ENCODE results near the gene CDC20B. TPM values are rescaled to one million over a fixed set of nuclear protein-coding genes. Genes with fewer than 3 reads are reported as not detected.

The CDC20B gene
- total and polyA plus RNA-seq, 2 of the 8 experiments (the other 6 are each of a cell fraction or from before 2014, with no cell fraction given), result 0.06 TPM; not detected in 1

DNA sequence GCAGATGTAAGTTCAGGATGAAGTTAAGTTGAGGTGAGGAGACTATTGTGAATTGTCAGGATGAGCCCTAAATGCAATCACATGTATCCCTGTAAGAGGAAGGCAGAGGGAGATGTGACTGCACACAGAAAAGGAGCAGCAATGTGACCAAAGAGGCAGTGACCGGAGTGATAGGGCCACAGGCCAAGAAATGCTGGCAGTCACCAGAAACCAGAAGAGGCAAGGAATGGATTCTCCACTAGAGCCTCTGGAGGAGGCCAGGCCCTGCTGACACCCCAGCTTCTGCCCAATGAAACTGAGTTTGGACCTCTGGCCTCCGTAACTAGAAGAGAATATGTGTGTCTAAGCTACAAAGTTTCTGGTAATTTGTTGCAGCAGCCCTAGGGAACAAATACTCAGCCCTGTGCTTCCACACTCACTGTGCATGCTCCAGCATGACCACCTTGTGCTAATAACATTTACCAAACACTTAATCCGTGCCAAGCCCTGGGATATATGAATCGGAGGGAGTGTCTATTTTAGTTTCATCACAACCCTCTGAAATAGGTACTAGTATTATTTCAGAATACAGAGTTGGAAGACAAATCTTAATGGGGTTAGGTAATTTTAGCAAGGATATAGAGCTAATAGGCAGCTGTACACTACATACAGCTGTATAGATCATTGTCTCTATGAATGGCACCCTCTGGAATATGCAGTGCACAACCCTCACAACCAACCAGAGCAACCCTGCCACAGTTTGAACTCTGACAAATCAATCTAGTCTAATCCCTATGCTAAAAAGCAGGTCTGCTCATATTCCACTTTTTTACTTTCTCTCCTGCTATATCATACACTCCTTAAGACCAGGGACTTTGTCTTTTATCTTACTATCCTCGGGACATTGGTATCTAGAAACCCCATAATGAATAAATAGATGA is 20.8 kb downstream of the CDC20B start:
- no peak for FAIRE-seq
- no peaks in the 10 kb centered on the region for H3K9me3 ChIP-seq (ENCODE audit: insufficient read depth in 2 of 2, low read depth in 1 of 2, low read length in 1 of 2)
- ChIA-PET POLR2A (ENCODE audit: partially characterized antibody) (no interaction called here), CTCF (ENCODE audit: partially characterized antibody) (interaction anchor here (1.0 to 2.6 kb wide), 7 partner anchors 7 to 272 kb away, joined by 3 to 12 read pairs (median 4); partner anchors contain the start of gene GPX8)
- H3K36me3 ChIP-seq (ENCODE audit: control insufficient read depth in 2 of 4, insufficient read depth in 4 of 4, low read length in 3 of 4), result no peaks in the 10 kb centered on the region
- H3K27me3 ChIP-seq (replicated peaks in 1 of 4; ENCODE audit: control insufficient read depth in 3 of 4, extremely low read depth in 1 of 4, insufficient read depth in 3 of 4, low read length in 3 of 4), result no peaks in the 10 kb centered on the region
- no peak overlapping the region for H2BK20ac ChIP-seq (ENCODE audit: low read length)
- no peak overlapping the region for H3K14ac ChIP-seq (ENCODE audit: insufficient read length)
- H2AFZ ChIP-seq (ENCODE audit: low read length), result no peak overlapping the region
- no peak overlapping the region for H3K56ac ChIP-seq (replicated peaks; ENCODE audit: insufficient read length, low read depth, low read length)
- H3K23me2 ChIP-seq (ENCODE audit: low read depth, low read length), result no peaks in the 10 kb centered on the region
- WGBS, 2 experiments (ENCODE audit: extremely low coverage in 1 of 2, insufficient coverage in 1 of 2, insufficient read length in 1 of 2, insufficient replicate concordance in 2 of 2, low coverage in 1 of 2, low lambda C conversion rate in 2 of 2, missing lambda C conversion rate in 1 of 2), result 74% methylated on average over 5 of the region's 5 CpGs; no CpG with 5 or more reads in 1 of the 2 experiments
- H3K27ac ChIP-seq (ENCODE audit: low read depth, low read length), result no peak overlapping the region
- no peak overlapping the region for H3K4me3 ChIP-seq (ENCODE audit: extremely low read depth in 1 of 4, insufficient read depth in 2 of 4, low read depth in 3 of 4, low read length in 4 of 4)
- no peak overlapping the region for H3K23ac ChIP-seq (ENCODE audit: insufficient read length)
- no peak overlapping the region for H4K5ac ChIP-seq (ENCODE audit: insufficient read length, low read depth, low read length)
- H3K79me2 ChIP-seq (ENCODE audit: control insufficient read depth in 1 of 2, insufficient read depth in 2 of 2, low read length in 2 of 2), result no peaks in the 10 kb centered on the region
- H2BK120ac ChIP-seq (replicated peaks; ENCODE audit: low read depth, low read length), result no peak overlapping the region
- no peaks in the 10 kb centered on the region for H3K4me1 ChIP-seq (replicated peaks in 1 of 4; ENCODE audit: control insufficient read depth in 3 of 4, insufficient read depth in 4 of 4, low read length in 3 of 4)
- H4K20me1 ChIP-seq (replicated peaks in 1 of 2; ENCODE audit: control insufficient read depth in 1 of 2, insufficient read depth in 2 of 2, low read length in 2 of 2), result no peaks in the 10 kb centered on the region
- no peak overlapping the region for H2BK12ac ChIP-seq (ENCODE audit: low read depth, low read length)
- H4K91ac ChIP-seq (replicated peaks; ENCODE audit: insufficient read length, low read length), result no peak overlapping the region
- H2BK15ac ChIP-seq (ENCODE audit: low read length), result no peak overlapping the region
- no peak overlapping the region for H2BK5ac ChIP-seq (ENCODE audit: low read depth, low read length)
- H3K4ac ChIP-seq (replicated peaks; ENCODE audit: insufficient read length, low read depth, low read length), result no peak overlapping the region
- no peak overlapping the region for H4K8ac ChIP-seq (ENCODE audit: extremely low read depth, insufficient read depth, low read length)
- H3K79me1 ChIP-seq (ENCODE audit: low read depth, low read length), result no peaks in the 10 kb centered on the region
- no peak overlapping the region for H3K4me2 ChIP-seq (ENCODE audit: insufficient read depth in 1 of 2, low read depth in 2 of 2, low read length in 2 of 2)
- DNase-seq (ENCODE audit: low read depth in 1 of 2, low spot score in 2 of 2), result no peak
- no peak overlapping the region for H3K18ac ChIP-seq (ENCODE audit: extremely low read depth, low read length)
- no peak overlapping the region for H2AK5ac ChIP-seq (ENCODE audit: low read depth, low read length)
- H3K9ac ChIP-seq (replicated peaks in 1 of 4; ENCODE audit: extremely low read depth in 1 of 4, low read depth in 3 of 4, low read length in 3 of 4), result no peak overlapping the region
- no peak for TF ChIP-seq POLR2A (IDR thresholded peaks at IDR 0.05; ENCODE audit: control extremely low read depth in 1 of 2, low read depth in 2 of 2, low read length in 2 of 2)
- TF ChIP-seq SUZ12 (IDR thresholded peaks at IDR 0.05; ENCODE audit: low read length), result no peak
- TF ChIP-seq SP2 (IDR thresholded peaks at IDR 0.05; ENCODE audit: low read length), result no peak
- TF ChIP-seq HDAC6 (IDR thresholded peaks at IDR 0.05; ENCODE audit: low read depth, low read length), result no peak
- TF ChIP-seq KDM4A (IDR thresholded peaks at IDR 0.05; ENCODE audit: low read depth, low read length, severe bottlenecking), result no peak
- TF ChIP-seq CBX5 (IDR thresholded peaks at IDR 0.05; ENCODE audit: low read depth, low read length), result no peak
- TF ChIP-seq JUND (IDR thresholded peaks at IDR 0.05; ENCODE audit: low read length), result no peak
- TF ChIP-seq GTF2F1 (IDR thresholded peaks at IDR 0.05; ENCODE audit: borderline replicate concordance, low read depth, low read length), result no peak
- TF ChIP-seq RFX5 (IDR thresholded peaks at IDR 0.05; ENCODE audit: borderline replicate concordance, low read depth, low read length), result no peak
- TF ChIP-seq FOSL1 (IDR thresholded peaks at IDR 0.05; ENCODE audit: insufficient read depth, low read depth, low read length), result no peak
- no peak for TF ChIP-seq NRF1 (IDR thresholded peaks at IDR 0.05; ENCODE audit: low read depth, low read length)
- TF ChIP-seq, protein P1, sequence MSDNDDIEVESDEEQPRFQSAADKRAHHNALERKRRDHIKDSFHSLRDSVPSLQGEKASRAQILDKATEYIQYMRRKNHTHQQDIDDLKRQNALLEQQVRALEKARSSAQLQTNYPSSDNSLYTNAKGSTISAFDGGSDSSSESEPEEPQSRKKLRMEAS (IDR thresholded peaks at IDR 0.05), result no peak
- no peak for TF ChIP-seq SIRT6 (IDR thresholded peaks at IDR 0.05; ENCODE audit: low read length)
- TF ChIP-seq CEBPB (IDR thresholded peaks at IDR 0.05; ENCODE audit: low read depth, low read length), result no peak

Measured in H1 (cell line).